Measurements from ENCODE around the gene ADCY6.

The ADCY6 gene

DNA sequence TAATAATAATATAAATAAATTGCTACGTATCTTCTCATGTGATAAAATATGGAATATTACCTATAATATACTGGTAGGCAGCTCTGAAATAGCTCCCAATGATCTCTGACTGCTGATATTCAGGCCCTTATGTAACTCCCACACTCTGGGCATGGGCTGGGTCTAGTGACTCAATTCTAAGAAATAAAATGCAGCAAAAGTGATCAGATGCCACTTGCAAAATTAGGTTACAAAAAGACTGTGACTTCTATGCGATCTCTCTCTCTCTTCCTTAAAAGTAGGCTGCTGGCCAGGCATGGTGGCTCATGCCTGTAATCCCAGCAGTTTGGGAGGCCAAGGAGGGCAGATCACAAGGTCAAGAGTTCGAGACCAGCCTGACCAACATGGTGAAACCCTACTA lies 19.1 kb upstream of the ADCY6 start:
- no peak for DNase-seq (ENCODE audit: extremely low read depth, low read depth)
- TF ChIP-seq, protein P1, sequence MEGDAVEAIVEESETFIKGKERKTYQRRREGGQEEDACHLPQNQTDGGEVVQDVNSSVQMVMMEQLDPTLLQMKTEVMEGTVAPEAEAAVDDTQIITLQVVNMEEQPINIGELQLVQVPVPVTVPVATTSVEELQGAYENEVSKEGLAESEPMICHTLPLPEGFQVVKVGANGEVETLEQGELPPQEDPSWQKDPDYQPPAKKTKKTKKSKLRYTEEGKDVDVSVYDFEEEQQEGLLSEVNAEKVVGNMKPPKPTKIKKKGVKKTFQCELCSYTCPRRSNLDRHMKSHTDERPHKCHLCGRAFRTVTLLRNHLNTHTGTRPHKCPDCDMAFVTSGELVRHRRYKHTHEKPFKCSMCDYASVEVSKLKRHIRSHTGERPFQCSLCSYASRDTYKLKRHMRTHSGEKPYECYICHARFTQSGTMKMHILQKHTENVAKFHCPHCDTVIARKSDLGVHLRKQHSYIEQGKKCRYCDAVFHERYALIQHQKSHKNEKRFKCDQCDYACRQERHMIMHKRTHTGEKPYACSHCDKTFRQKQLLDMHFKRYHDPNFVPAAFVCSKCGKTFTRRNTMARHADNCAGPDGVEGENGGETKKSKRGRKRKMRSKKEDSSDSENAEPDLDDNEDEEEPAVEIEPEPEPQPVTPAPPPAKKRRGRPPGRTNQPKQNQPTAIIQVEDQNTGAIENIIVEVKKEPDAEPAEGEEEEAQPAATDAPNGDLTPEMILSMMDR (IDR thresholded peaks at IDR 0.05; ENCODE audit: low read depth, low read length): no peak

DNA sequence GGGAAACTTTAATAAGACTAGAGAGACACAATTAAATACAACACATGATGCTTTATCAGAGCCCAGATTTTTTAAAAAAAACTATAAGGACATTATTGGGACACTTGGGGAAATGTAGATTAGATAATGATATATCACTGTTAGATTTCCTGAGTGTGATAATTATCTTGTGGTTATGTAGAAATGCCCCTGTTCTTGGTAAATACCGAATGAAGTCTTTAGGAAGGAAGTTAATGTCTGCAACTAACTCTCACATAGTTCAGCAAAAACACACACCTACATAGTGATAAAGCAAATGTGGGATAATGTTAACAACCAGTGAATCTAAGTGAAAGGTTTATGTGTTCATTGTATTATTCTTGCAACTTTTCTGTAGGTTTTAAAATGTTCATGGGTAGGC lies 14.8 kb upstream of the ADCY6 start:
- TF ChIP-seq, protein P1 (IDR thresholded peaks at IDR 0.05; ENCODE audit: low read depth, low read length): no peak
- DNase-seq (ENCODE audit: extremely low read depth, low read depth): no peak

DNA sequence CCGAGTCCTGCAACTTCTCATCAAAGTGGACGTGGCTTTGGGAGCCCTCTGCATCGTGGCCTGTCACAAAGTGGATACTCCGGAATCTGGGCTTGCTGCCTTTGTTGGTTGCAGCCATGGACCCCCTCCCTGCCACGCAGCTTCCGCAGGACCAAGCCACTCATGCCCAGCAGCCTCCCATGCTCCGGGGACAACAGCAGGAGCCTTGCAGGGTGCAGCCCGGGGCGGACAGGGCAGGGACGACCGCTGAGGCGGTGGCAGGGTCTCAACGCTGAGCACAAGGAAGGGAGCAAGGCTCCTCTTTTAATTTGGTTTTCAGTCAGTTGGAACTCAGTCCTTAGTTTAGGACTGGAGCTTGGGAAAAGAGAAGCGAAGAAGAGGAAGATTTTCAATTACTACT lies 12.1 kb upstream of the ADCY6 start:
- DNase-seq (ENCODE audit: extremely low read depth, low read depth): no peak
- TF ChIP-seq, protein P1 (IDR thresholded peaks at IDR 0.05; ENCODE audit: low read depth, low read length): no peak

DNA sequence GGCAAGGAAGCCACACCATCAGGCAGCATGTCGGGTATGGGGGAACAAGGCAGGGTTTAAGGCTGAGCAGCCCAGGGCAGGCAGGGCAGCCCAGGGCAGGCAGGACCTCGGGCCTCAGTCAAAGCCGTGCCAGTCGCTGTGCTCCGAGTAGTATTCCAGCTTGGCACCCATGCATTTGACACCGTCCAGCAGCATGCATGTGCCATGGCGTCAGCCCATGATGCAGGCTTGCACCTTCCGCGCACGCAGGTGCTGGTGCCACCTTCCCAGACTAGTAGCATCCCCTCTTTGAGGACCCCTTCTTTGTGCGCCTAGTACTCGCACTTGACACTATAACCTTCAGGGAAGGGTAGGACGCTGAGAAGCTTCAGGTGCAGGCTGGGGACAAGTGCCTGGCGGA lies 11.6 kb upstream of the ADCY6 start:
- no peak for DNase-seq (ENCODE audit: extremely low read depth, low read depth)

DNA sequence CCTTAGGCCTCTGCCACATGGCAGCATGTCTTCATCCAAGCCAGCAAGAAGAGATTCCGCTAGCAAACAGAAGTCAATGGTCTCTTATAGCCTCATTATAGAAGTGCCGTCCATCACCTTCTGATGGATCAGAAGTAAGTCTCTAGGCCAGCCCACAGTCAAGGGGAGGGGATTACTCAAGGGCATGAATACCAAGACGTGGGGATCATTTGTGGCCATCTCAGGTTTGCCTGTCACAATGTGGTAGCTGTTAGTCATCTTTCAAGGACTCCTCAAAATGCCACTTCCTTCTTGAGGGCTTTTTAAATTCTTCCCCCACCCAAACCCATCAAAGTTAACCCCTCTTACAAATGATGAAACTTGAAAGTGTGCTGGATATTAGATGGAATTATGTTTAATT lies 8.1 kb upstream of the ADCY6 start:
- TF ChIP-seq, protein P1 (IDR thresholded peaks at IDR 0.05; ENCODE audit: low read depth, low read length): no peak
- DNase-seq (ENCODE audit: extremely low read depth, low read depth): no peak

More for the DNA sequence above, 11.6 kb upstream of the ADCY6 start:
- TF ChIP-seq, protein P1 (IDR thresholded peaks at IDR 0.05; ENCODE audit: low read depth, low read length): no peak

DNA sequence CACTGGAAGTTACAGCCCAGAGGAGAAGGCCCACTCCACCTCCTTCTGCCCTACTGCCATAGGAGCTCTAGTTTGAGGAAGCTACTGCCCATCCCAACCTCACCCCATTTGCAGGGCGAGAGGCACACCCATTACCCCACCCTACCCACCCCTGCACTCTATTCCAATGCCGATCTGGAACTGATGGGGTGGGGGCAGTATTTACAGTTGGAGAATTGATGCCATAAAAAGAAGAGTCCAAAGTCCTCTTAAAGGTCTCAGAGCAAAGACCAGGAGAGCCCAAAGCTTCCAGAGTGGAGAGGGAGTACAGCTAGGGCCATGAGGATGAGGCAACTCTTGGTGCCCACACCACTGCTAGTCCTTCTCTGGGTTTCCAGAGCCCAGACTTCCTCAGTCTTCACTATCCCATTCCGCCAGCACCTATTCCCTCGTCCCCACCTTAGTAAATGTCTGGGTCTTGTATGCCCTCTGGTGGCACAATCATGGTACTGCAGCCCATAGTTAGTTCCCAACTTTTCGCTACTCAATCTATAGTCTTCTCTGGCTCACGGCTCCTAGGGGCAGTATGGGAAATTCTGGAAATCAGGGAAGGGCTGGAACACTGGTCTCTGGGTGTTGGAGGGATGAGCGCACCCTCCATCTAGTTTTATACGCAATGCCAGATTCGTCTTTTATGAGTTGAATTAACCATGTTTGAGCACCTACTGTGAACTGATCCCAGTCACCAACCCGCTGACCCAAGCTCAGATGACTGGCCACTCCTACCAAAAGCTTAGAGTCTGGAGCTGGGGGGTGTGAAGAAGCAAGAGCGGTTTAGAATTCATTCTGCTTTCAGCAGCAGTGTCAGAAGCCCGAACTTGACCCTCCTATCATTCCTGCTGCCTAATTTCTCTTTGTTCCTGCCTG lies 6.9 kb upstream of the ADCY6 start:
- TF ChIP-seq, protein P1 (IDR thresholded peaks at IDR 0.05; ENCODE audit: low read depth, low read length): peak; percentile 96
- DNase-seq (ENCODE audit: extremely low read depth, low read depth): peak; percentile 44

DNA sequence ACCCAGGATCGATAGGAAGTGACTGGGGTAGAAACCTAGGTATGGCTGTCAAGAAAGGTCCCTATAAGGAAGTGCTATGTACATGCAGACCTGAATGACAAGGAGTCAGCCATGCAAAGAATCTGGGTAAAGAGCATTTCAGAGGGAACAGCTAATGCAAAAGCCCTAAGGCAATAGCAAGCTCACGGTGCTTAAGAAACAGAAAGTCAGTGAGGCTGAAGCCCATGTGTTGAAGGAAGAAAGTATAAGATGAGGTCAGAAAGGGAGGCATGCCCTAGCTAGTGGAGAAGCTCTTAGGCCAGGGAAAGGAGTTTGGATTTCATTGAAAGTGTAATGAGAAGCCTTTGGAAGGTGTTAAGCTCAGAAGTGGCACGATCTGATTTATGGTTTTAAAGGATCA lies 6.0 kb upstream of the ADCY6 start:
- TF ChIP-seq, protein P1 (IDR thresholded peaks at IDR 0.05; ENCODE audit: low read depth, low read length): no peak
- DNase-seq (ENCODE audit: extremely low read depth, low read depth): no peak

Measured in AG09319 (cell line).